ENCODE results near the gene OTP.

GRCh38 chr5:77669677-77670076 is 31.2 kb upstream of the OTP start:
- TF ChIP-seq CTCF (IDR thresholded peaks at IDR 0.05; ENCODE audit: low read depth, low read length, missing input control) (no peak), RAD21 (IDR thresholded peaks at IDR 0.05) (no peak), FOXA1 (IDR thresholded peaks at IDR 0.05) (no peak), TAF1 (conservative IDR thresholded peaks at IDR 0.05) (no peak), SP1 (IDR thresholded peaks at IDR 0.05) (no peak), REST (IDR thresholded peaks at IDR 0.05) (no peak), JUND (IDR thresholded peaks at IDR 0.05) (no peak)
- TF ChIP-seq, protein P1, sequence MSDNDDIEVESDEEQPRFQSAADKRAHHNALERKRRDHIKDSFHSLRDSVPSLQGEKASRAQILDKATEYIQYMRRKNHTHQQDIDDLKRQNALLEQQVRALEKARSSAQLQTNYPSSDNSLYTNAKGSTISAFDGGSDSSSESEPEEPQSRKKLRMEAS (IDR thresholded peaks at IDR 0.05), result no peak
- TF ChIP-seq, protein P2, sequence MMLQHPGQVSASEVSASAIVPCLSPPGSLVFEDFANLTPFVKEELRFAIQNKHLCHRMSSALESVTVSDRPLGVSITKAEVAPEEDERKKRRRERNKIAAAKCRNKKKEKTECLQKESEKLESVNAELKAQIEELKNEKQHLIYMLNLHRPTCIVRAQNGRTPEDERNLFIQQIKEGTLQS (IDR thresholded peaks at IDR 0.05), result no peak
